Measurements from ENCODE around the gene OSBPL2. TPM values are rescaled to one million over a fixed set of nuclear protein-coding genes. Genes with fewer than 3 reads are reported as not detected.

OSBPL2 gene
- total and polyA plus RNA-seq, 10 donors = 9.2 to 81.7 (median 48.4) TPM

GRCh38 chr20:62222266-62222850 is 16.0 kb upstream of the OSBPL2 start:
- H3K9me3 ChIP-seq = no peaks in the 10 kb centered on the region
- TF ChIP-seq CTCF (IDR thresholded peaks at IDR 0.05 in 8 of 11, conservative IDR thresholded peaks at IDR 0.05 in 3 of 11) = no peak
- no peak for TF ChIP-seq POLR2A (IDR thresholded peaks at IDR 0.05)
- TF ChIP-seq POLR2AphosphoS5 (IDR thresholded peaks at IDR 0.05) = no peak
- 85 to 89% (median 87%) methylated on average over 10 to 18 of the region's 18 CpGs for WGBS, 5 donors
- H3K27ac ChIP-seq = no peak overlapping the region
- intact Hi-C loops (cut with DNase I; ENCODE audit: low total_unique reads) = no loop called here
- DNase-seq = no peak
- peaks cover 6 to 25% (median 16%) of the 10 kb centered on the region in 6 donors for H3K4me1 ChIP-seq
- peaks cover 11 to 100% (median 61%) of the 10 kb centered on the region in 7 donors for H3K27me3 ChIP-seq (replicated peaks in 1 of 7)
- H3K4me3 ChIP-seq = no peak overlapping the region
- H3K36me3 ChIP-seq = no peaks in the 10 kb centered on the region

- Histone ChIP-seq H3K9me3 (no peaks in the 10 kb centered on the region), H3K27me3 (replicated peaks in 1 of 7) (peaks cover 8 to 100% (median 60%) of the 10 kb centered on the region in 7 donors), H3K4me1 (peaks cover 6 to 25% (median 16%) of the 10 kb centered on the region in 6 donors), H3K4me3 (no peak overlapping the region), H3K36me3 (no peaks in the 10 kb centered on the region), H3K27ac (no peak overlapping the region)
- TF ChIP-seq POLR2A (IDR thresholded peaks at IDR 0.05) (no peak), CTCF (IDR thresholded peaks at IDR 0.05 in 8 of 11, conservative IDR thresholded peaks at IDR 0.05 in 3 of 11) (no peak), POLR2AphosphoS5 (IDR thresholded peaks at IDR 0.05) (no peak)
- intact Hi-C loops (cut with DNase I; ENCODE audit: low total_unique reads) = no loop called here
- DNase-seq = no peak
- WGBS, 5 donors = 69 to 80% (median 79%) methylated on average over 9 to 13 of the region's 13 CpGs
These were observed 15.3 kb upstream of the OSBPL2 start for GRCh38 chr20:62222972-62223371.

GRCh38 chr20:62223571-62223970 is 14.8 kb upstream of the OSBPL2 start:
- H3K4me1 ChIP-seq = peaks cover 6 to 25% (median 16%) of the 10 kb centered on the region in 6 donors
- H3K27ac ChIP-seq = no peak overlapping the region
- H3K9me3 ChIP-seq = no peaks in the 10 kb centered on the region
- no peak for DNase-seq
- no peak for TF ChIP-seq POLR2A (IDR thresholded peaks at IDR 0.05)
- TF ChIP-seq POLR2AphosphoS5 (IDR thresholded peaks at IDR 0.05) = no peak
- no peak for TF ChIP-seq CTCF (IDR thresholded peaks at IDR 0.05 in 8 of 11, conservative IDR thresholded peaks at IDR 0.05 in 3 of 11)
- intact Hi-C loops (cut with DNase I; ENCODE audit: low total_unique reads) = no loop called here
- WGBS, 5 donors = 77 to 90% (median 81%) methylated on average over 2 to 9 of the region's 9 CpGs
- peaks cover 6 to 100% (median 58%) of the 10 kb centered on the region in 7 donors for H3K27me3 ChIP-seq (replicated peaks in 1 of 7)
- no peaks in the 10 kb centered on the region for H3K36me3 ChIP-seq
- H3K4me3 ChIP-seq = no peak overlapping the region

GRCh38 chr20:62224113-62224855 is 14.0 kb upstream of the OSBPL2 start:
- TF ChIP-seq POLR2A (IDR thresholded peaks at IDR 0.05) (no peak), POLR2AphosphoS5 (IDR thresholded peaks at IDR 0.05) (no peak)
- Histone ChIP-seq H3K9me3 (no peaks in the 10 kb centered on the region), H3K4me3 (no peak overlapping the region), H3K36me3 (no peaks in the 10 kb centered on the region), H3K27ac (no peak overlapping the region), H3K27me3 (replicated peaks in 1 of 7) (peaks cover 3 to 95% (median 51%) of the 10 kb centered on the region in 7 donors), H3K4me1 (peaks cover 6 to 18% (median 12%) of the 10 kb centered on the region in 6 donors)
- WGBS, 5 donors = 59 to 70% (median 62%) methylated on average over 19 to 21 of the region's 21 CpGs
- no peak for DNase-seq
- intact Hi-C loops (cut with DNase I; ENCODE audit: low total_unique reads) = no loop called here

All from spleen (tissue), 11 donors.